HL-60 (cell line): ENCODE data around the gene TMPRSS9.

ENCODE experiments used
- CTCF ChIP-seq: IDR thresholded peaks from one replicate; pipeline ENCODE4 v1.5.1; 2011; ENCODE audit warnings: low read length, control low read depth, inconsistent platforms; ENCODE audit not compliant: insufficient read depth
- POLR2AphosphoS5 ChIP-seq: IDR thresholded peaks from 2 replicates; pipeline ENCODE4 v1.6.1; 2012; ENCODE audit warnings: low read depth
- REST ChIP-seq: IDR thresholded peaks from 2 replicates; pipeline ENCODE4 v1.6.1; 2012; ENCODE audit warnings: low read depth; ENCODE audit not compliant: insufficient replicate concordance

DNA sequence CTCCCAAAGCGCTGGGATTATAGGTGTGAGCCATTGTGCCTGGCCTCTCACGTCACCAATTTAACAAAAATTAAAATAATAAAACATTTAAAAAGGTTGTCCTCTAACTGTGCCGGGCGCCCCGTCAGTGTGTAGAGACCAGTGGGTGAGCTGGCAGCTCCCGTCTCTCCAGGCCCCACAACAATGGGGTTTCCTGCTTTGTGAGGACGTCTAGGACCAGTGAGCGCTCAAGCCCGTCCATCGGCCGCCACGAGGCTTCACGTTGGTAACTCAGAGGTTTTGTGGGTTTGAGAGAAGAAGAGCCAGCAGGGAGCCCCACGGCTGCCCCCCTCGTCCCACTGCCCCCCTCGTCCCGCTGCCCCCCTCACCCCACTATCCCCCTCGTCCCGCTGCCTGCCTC lies 36.4 kb upstream of the TMPRSS9 start:
- no peak for TF ChIP-seq CTCF
- no peak for TF ChIP-seq POLR2AphosphoS5
- TF ChIP-seq REST: no peak
